NK-92 (cell line): ENCODE measurements around the gene RAPGEF6.
"Not testable (repeated sequence)": the region's sequence is repeated elsewhere in the genome, so short reads cannot be mapped to it uniquely, and the experiment has no call there.

Experiments used
- DNase-seq: peaks from one replicate; lab custom pipeline; 2025; ENCODE audit not compliant: unreplicated experiment; lab: John Stamatoyannopoulos, UW

Gene RAPGEF6

DNA sequence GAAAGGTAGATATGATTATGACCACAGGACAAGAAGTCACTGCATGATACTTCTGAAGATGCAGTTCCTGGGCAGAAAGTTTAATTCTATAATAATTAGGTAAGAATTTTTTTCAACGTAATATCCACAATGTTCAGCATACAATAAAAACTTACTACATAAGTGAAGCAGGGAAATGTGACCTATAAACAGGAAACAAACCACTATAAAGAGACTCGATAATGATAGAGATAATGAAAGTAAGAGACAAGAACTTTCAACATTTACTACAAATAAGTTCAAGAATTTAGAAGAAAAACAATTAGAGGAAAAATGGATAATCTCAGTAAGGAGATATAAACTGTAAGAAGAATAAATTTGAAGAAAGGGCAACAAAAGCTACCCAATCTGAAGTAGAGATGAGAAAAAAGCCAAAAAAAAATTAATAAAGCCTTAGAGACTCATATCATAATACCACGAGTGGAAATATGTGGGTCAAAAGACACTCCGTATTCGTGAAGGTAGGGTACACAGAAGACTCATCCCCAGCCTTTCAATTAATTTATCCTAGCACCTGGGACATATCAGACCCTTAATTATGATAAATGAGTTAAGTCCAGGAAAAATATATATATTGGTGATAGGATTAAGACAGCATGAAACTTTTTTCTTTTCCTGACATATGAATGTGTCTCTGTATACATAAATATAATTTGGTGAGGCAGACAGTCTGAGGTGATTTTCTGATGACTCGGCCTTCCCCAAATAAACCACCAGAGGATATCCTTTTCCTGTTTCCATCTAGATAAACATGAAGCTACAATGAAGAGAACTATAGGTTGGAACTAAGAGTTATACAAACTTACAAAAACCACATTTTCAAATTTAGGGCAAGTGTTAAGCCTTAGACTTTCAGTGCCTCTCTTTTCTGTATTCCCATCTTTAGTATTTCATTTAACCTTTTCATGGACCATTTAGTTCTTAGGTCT is 120.4 kb downstream of the RAPGEF6 start:
- no peak for DNase-seq

DNA sequence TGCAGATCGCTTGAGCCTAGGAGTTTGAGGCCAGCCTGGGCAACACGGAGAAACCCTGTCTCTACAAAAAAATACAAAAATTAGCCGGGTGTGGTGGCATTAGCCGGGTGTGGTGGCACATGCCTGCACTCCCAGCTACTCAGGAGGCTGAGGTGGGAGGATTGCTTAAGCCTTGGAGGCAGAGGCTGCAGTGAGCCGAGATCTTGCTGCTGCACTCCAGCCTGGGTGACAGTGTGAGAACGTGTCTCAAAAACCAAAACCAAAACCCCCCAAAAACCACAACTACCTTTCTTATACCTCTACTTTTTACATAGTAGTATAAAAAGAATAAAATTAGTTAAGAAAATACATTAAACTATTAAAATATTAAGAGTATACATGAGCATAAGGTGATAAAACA is 121.2 kb downstream of the RAPGEF6 start:
- DNase-seq: no peak

DNA sequence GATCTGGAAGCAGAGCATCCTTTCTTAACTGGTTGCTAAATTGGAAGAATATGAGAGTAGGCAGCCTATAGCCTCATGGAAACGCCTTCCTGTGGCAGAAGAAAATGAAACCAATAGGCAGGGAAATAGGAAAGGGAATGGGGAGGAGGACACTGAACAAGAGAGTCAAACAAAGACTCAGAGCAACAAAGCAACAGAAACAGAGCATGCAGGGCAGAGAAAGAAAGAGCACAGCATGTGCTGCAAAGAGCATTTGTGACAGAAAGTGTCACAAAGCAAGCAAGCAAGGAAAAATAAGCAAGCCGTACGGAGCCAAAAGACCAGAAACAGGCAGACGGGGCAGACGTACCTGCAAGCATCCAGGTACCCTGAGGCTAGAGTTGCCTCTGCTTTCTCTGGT is 123.1 kb downstream of the RAPGEF6 start:
- DNase-seq: no peak

DNA sequence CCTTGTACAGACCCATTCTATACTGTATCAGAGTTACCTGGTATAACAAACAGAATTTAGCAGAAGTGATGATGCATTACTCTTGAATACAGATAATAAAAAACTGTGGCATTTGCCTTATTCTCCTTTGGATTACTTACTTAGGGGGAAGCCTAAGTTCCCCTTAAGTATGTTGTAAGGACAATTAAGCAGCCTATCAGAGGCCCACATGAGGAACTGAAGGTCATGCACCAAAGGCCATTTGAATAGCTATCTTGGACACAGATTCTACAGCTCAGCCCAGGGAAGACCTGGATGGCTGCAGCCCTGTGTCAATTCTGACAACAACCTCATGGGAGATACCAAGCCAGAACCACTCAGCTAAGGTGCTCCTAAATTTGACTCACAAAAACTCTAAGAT is 125.2 kb downstream of the RAPGEF6 start:
- DNase-seq: no peak

DNA sequence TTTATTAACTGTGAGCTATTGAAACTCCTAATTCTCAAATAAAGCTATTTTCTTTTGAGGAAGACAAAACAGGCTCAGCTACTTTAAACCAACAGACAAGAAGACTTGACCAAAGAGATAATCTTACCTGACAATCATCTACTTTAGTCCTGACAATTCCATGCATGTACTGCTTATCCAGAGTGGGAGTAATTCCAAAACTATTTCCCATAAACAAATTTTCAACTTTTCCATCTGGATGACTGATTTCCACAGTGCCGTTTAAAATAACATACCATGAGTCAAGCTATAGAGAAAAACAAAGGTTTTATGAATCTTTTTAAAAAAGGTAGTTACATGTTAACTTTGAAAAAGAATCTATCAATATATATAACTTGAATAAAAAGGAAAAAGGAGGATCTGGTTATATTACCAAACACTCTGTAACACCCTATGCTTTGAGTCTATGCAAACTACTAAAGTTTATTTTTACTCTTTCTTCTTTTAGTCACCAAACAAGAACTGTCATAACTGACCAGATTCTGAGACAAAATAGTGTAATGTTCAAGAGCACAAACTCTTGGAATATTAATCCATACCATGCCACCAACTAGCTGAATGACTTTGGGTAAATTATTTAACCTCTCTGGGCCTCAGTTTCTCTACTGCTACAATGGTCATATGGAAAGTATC is 129.7 kb downstream of the RAPGEF6 start:
- no peak for DNase-seq

DNA sequence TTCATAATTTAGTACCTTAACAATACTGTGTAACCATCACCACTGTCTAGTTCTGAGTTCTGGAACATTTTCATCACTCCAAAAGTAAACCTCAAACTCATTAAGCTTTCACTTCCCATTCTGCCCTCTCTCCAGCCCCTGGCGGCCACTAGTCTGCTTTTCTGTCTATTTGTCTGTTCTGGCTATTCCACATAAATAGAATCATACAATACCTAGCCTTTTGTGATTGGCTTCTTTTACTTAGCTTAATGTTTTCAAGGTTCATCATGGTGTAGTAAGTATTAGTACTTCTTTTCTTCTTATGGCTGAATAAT is 138.7 kb downstream of the RAPGEF6 start:
- DNase-seq: no peak

DNA sequence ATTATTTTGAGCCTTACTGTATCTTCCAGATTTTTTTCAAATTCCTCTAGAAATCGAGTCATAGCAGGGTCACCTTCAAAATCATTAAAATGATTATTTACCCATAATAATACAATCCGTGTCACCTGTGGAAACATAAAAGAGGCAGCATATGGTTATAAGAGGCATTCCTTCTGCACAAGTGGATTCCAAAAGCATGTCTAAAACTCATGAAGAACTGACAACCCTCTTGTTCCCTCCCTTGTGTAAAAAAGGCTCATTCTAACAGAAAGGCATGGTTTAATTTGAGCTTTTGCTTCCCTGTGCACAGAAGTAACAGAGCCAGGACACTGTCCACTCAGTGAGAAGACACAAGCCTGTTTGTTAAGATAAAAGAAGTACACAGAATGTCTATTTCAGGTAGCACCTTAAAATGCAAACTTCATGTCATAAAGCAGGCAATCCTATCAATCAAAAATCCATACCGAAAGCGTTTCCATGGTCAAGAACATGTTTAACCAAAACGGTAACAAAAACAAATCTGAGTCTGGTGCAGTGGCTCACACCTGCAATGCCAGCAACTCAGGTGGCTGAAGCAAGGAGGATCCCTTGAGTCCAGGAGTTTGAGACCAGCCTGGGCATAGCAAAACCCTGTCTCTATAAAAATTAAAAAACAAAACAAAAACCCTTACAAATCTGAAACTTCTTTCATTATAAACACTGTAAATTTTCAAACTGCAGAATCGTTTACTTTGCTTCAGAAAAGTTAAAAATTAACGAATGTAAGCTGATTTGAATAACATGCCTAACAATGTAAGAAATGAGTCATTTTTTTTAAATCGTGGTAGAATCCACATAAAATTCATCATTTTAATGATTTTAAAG is 139.3 kb downstream of the RAPGEF6 start:
- DNase-seq: no peak

DNA sequence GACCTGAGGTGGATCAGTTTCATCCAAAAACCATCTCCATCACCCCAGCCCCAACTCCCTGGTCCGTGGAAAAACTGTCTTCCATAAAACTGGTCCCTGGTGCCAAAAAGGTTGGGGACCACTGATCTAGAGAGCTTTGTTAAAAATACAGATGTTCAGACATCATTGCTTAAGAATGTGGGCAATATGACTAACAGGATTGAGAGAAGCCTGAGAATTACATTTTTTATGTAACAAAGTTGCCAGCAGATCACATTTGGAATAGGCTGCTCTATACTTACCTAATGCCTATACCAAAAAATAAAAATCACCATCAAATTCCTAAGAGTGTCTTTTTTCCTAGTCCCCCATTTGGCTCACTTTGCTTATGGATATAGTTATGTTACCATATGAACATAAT is 143.3 kb downstream of the RAPGEF6 start:
- DNase-seq: no peak

DNA sequence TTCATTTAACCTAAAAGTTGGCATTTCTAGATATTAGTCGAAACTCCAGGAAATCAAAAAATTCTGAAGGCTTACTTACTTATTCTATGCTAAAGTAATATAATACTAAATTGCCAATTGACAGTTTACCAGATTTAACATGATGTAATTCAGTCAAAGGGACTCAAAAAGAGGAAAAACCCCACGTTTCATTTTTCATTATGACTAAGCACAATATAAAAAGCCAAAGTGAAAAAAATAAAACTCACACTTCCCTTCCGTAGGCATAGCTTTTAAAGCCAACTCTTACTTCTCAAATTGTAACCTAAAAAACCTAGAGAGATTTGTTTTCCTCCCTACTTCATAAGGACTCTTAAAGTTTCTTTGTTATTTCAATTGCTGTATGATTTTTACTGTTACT is 146.6 kb downstream of the RAPGEF6 start:
- no peak for DNase-seq

DNA sequence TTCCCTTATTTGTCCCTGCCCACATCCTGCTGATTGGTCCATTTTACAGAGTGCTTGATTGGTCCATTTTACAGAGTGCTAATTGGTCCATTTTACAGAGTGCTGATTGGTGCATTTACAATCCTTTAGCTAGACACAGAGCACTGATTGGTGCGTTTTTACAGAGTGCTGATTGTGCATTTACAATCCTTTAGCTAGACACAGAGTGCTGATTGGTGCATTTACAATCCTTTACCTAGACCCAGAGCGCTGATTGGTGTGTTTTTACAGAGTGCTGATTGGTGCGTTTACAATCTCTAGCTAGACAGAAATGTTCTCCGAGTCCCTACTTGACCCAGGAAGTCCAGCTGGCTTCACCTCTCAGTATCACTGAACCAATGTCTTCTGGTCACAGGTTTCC is 147.7 kb downstream of the RAPGEF6 start:
- not testable (repeated sequence) for DNase-seq

DNA sequence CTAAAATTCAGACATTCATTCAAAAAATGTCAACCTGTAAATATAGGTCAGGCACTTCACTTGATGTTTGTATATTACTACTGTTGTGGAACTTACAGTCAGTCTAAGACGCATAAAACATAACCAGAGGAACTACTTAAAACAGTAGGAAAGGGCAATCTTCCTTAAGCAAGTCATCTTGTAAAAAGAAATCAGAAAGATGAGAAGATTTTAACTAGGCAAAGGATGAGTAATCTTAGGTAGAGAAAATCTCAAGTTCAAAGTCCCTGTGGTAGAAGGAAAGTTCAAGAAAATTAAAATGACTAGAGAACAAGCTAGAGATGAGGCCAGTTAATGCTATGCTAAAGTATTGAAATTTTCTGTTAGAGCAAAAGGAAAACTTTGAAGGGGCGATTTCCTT is 152.4 kb downstream of the RAPGEF6 start:
- DNase-seq: no peak

DNA sequence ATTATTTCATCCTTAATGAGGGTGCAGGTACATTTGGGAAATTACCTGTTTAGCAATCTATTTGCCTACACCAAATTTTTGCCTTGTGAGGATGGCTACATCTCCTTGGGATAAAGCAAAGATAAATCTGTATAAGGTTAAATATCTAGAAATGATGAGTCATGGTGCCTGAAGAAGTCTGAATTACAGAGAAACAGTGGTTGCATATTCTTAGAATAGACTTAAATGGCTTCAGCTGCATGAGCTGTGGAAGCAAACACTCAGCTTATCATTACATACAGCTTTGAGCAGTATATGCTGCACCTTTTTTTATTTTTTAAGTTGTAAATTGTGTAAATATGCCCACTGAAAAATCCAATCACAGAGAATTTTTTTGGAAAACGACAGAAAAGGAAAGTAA is 153.5 kb downstream of the RAPGEF6 start:
- DNase-seq: no peak

DNA sequence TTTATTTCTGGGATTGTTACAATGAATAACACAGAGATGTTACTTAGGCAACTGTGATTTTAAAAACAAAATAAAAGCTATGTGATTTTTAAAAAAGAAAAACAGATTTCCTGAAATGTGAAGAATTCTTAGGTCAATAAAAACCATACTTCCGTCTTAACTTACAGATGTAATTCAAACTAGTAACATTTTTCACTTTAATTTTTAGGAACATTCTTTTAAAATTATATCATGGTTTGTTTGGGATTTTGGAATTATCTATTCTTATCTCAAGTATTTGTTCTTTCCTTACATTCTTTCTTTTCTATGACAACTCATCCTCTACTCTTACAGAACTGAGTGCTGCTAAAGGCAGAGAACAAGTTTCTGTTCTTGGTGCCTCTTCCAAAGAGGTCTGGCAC is 159.5 kb downstream of the RAPGEF6 start:
- no peak for DNase-seq

DNA sequence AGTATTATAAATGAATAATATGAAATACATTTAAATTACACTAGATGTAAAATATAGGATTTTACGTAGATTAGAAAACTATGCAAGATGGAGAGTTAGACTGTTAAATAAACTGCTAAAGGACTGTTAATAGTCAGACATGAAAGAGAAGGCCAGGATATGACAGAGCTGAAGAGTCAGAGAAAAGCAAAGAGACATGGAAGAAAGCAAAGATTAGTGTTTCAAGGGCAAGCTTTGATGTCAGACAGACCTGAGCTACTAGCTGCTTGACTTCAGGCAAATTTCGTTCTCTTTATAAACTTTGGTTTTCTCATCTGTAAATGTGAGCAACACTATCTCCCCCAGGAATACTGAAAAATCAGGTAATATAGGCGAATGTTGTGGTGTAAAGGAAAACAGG is 161.3 kb downstream of the RAPGEF6 start:
- no peak for DNase-seq

DNA sequence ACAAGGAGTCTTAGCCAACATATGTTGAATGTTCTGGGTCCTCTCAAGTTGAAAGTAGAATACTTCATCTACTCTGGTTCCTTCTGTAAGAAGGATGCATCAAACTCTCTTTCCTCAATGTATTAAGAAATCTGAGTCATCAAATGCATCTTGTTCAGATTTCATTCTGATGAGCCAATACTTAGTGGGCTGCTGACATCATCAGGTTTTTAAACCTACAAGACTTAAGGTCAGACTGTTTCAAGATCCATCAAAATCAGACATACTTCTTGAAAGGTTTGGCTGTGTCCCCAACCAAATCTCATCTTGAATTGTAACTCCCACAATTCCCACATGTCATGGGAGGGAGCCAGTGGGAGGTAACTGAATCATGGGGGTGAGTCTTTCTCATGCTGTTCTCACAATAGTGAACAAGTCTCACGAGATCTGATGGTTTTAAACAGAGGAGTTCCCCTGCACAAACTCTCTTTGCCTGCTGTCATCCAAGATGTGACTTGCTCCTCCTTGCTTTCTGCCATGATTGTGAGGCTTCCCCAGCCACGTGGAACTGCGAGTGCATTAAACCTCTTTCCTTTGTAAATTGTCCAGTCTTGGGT is 168.8 kb downstream of the RAPGEF6 start:
- no peak for DNase-seq

DNA sequence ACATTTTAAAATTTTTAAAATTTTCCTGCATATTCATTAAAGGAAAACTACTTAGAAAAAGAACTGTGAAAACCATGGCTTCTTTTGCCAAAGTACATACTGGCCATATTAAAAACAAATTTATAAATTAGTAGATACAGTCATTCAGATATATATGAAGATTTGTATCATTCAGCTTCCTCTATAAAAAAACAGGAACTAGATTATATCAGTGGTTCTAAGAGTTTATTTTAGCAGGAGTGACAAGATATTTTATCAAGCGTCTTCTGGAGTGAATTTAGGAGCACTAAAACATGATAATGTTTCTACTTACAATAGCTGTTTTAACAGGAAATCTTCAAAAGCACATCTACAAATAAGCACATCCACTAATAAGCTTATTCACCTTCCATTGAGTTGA is 171.4 kb downstream of the RAPGEF6 start:
- no peak for DNase-seq

DNA sequence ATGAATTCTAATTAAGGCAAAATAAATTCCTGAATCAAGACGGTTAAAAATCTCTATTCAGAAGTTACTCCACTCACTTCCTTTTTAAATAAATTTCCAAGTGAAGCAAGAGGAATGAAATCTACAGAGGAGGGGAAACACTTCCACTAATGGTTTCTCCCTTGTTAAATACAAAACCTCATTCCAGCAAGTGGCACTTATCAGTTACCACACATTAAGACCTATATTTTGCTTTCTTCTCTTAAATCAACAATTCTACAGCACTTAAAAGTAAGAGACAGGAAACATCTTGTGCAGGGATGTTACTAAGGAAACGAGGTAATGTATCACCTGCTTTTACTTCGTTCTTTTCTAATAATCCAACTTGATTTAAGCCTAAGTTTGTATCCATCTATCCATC is 172.6 kb downstream of the RAPGEF6 start:
- DNase-seq: no peak

DNA sequence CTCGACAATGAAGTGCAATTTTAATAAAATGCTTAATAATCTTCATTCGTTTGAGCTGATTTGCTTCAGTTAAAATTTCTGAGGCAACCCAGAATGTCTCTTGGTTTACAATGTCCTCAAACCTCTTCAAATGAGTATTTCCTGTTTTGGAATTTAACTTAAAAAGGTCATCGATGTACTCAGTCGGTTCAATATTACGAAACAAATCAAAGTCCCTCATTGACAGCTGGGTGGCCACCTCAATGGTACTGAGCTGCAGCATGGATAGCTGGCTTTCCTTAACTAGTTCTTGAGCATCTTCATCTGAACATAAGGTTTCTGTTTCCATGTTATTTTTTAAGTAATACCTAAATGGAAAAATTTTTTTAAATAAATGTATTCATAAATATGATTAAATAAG is 173.3 kb downstream of the RAPGEF6 start:
- no peak for DNase-seq

DNA sequence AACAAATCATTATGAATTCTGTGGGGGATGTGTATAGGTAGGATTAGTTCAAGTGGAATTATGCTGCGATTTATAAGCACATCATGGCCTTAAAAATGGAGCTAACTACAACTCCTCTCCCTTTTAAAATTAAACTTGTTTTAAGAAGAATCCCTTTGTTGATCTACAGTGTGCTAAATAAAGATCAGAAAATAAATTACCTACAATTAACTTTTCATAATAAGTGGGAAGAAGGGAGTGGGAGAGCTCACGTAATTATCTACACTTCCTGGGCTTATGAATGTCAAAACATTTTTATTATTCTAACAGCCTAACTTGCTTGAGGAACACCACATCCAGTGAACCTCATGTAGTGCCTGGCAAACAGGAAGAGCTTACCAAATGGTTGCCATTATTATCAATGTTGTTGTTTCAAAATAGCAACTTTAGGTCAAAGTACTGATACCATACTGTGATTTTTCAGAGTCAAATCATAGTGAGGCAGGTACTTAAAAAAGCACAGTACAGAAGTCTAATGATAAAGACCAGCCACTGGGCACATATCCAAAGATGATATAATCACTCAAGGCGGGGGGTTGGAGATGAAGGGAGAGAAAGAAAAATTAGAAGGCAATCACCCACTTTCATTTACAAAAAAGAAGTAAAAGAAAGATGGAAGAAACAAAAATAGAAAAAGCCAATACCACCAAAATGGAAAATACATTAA is 174.0 kb downstream of the RAPGEF6 start:
- DNase-seq: no peak

DNA sequence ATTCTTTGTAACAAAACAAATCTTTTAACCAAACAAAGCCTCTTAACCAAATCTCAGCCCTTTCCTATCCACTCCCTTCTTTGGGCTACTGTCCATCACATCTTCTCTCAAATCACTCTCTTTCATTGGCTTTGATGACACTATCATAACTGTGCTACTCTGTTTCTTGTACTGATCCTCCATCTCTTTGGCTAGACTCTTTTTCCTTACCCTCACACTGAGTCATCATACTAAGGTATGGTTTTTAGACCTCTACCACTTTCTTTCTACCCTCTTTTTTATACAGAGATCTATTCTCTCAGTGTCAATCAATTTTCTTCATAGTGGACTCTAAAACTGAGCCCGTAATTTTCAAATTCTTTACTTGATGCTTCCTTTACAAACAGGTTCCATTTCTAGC is 174.9 kb downstream of the RAPGEF6 start:
- DNase-seq: no peak

DNA sequence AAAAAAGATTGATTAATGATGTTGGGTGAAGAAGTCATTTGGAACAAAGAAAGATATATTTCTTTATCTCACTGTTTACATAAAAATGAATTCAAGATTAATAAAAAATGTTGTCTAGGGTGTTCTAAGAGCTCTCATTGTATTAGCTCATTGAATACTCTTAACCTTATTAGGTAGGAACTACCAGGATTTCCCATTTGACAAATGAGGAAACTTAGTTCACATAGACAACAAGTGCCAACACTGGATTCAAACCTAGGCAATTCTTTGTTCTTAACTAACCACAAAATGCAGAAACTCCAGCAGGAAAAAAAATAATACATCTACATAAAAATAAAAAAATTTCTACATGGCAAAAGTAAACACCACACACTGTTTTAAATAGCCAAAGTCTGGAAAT is 175.8 kb downstream of the RAPGEF6 start:
- no peak for DNase-seq
